ENCODE results near the gene TEX22.
"Not testable (repeated sequence)": the region's sequence is repeated elsewhere in the genome, so short reads cannot be mapped to it uniquely, and the experiment has no call there.

The TEX22 gene, protein sequence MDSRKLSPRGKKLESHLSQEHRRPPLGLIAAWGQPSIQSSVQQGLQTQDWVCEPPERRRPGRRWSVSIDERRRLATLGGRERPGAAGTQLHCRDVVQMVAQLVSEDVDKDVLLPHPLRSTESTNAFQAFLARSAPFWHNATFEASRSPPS

DNA sequence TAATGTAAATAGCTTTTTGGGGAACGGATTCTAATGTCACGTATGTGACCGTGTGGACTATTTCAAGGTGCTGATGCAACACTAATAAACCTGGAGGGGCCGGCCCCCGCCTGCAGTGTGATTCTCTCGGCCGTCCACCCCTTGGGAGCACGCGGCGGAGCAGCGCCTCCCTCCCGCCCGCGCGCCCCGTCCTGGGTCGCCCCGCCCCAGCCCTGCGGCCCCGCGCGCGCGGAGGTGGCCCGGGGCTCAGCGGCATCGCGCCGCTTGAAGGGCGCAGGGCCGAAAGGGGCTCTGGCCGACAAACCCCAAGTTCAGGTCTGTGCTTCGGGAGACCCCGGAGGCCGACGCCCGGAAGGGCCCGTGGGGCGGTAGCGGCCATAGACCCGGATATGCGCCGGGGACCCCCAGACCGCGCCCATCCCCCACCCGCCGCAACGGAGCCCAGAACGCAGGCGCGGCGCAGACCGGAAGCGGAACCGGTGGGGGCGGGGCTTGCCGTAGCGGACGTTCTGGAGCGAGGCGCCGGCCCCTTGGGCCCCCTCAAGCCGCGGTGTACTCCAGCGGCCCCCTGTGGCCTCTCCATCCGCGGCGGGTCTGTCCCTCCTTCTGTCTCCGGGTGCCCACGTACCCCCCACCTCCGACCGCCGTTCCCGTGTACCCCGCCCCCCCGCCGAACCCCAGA, at the start of gene TEX22:
TEX22 (plus strand) TSS at position 495 of the 682 bp plus-strand sequence. CDS start 803 bp downstream, outside the sequence.
- peak; percentile 76 to 90 for DNase-seq

DNA sequence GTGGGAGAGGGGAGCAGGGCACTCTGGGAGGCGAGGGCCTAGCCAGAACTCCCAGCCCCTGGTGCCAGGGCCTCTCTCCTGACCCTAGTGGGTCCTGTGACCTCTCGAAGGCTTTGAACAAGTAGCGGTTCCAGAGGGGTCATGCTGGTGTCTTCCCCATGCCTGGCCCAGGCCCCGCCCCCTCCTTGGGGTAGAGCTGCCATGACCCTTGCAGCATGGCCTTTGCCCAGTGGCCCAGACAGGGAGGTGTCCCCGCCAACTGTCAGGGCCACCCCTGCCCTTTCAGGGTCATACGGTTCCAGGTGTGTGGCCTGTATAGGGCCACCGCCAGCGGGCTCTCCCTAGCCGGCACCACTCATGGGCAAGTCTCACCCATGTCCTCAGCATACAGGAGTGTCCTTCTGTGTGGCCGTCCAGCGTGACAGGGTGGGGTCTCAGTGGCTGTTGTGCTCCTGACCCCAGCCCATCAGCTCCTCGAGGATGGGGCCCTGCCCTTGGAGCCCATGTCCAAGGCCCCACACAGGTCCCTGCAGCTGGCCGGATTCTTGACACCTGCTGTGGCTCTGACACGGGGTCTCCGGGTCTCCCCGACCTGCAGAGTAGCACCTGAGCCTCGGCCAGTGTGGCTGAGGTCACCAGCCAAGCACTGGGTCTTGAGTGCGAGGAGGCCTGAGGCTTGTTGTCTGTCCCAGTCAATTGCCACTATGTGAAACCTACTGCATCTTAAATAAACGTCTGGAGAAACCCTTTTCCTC, 49.2 kb upstream of the TEX22 start:
- DNase-seq: no peak

DNA sequence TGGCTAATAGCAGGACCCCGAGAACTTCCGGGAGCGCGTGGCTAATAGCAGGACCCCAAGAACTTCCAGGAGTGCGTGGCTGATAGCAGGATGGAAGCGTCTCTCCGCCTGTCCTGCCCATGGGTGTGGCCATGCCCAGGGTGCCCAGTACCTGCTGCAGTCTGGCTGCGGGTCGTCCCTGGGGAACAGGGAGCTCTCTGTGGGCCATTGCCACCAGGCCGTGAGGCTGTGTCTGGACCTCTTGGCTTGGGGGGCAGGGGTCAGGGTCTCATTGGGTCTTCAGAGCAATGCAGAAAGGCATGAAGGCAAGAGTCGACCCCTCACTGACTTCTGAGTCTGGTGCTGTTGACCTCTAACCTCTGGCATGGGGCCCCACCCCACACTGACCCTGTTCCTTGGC, 48.3 kb upstream of the TEX22 start:
- no peak for DNase-seq

DNA sequence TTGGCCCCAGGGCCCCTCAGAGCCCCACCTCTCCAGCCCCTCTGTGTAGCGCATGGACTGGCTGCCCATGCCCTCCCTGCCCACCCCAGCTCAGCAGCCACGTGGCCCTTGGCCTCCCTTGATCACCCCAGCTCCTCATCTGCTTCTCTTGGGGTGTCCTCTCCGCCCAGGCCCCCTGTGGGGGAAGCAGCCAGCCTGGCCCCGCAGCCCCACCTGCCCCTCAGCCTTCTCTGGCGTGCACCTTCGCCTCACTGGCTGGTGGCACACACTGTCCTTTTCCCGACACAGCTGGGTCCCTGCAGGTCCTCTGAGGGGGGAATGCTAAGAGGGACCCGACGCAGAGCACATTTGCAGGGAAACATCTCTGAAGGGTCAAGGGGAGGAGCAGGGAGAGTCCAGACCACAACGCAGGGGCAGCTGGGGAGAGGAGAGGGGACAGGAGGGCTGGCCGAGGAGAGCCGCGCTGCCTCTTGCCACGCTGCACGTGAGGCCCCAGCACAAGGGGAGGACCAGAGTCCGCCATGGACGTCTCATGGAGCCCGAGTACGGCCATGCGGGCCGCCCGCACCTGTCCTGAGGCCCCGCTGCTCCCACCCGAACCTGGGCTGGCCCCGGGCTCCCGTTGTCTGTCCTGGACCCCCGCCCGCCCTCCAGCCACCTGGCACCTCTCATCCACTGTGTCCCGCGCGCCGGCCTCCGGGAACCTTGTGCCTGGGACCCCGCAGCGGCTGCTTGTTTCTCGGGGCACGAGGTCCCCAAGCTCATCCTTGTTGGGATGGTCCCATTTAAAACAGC, 47.7 kb upstream of the TEX22 start:
- no peak for DNase-seq

DNA sequence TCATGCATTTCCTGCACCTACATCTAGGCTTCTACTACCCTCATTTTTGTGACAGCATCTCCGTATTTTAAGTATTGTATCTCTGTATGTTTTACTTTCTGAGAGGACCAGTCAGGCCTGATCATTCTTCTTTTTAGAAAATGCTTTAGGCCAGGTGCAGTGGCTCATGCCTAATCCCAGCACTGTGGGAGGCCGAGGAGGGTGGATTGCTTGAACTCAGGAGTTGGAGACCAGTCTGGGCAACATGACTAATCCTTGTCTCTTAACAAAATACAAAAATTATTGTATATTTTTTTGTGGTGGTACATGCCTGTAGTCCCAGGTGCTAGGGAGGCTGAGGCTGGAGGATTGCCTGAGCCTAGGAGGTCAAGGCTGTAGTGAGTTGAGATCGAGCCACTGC, 46.9 kb upstream of the TEX22 start:
- DNase-seq: no peak

DNA sequence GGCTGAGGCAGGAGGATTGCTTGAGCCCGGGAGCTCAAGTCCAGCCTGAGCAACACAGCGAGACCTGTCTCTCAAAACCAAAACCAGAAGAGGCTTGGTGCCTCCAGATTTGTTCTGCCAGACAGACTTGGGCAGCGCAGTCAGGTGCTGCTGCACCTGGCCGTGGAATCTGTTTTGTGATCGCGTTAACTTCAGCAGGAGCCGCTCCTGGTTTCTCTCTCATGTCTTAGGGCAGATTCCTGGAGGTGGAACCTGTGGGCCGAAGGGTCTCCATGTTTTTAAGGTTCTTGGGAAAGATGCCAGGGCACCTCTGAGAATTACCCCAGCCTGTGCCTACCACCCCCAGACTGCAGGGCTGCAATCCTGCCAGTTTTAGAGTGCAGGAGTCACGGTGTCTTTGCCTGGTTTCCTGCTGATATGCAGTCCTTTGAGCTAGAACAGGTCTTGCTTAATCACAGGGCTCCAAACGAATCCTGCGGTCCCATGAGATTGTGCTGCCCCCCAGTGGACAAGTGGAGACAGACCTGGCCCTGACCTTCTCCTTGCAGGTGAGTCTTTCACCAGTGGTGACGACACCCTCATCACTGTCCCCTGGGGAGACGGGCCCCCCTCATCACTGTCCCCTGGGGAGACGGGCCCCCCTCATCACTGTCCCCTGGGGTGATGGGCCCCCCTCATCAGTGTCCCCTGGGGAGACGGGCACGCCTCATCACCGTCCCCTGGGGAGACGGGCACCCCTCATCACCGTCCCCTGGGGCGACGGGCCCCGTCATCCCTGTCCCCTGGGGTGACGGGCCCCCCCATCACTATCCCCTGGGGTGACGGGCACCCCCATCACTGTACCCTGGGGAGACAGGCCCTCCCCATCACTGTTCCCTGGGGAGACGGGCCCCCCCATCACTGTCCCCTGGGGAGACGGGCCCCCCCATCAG, 46.2 kb upstream of the TEX22 start:
- DNase-seq: peak; percentile 91 to 94

DNA sequence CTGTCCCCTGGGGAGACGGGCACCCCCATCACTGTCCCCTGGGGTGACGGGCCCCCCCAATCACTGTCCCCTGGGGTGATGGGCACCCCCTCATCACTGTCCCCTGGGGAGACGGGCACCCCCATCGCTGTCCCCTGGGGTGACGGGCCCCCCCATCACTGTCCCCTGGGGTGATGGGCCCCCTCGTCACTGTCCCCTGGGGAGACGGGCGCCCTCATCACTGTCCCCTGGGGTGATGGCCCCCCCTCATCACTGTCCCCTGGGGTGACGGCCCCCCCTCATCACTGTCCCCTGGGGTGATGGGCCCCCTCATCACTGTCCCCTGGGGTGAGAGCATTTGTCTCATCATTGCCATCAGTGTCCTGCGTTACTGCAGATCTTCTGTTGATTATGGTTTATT, 45.2 kb upstream of the TEX22 start:
- DNase-seq: no peak

DNA sequence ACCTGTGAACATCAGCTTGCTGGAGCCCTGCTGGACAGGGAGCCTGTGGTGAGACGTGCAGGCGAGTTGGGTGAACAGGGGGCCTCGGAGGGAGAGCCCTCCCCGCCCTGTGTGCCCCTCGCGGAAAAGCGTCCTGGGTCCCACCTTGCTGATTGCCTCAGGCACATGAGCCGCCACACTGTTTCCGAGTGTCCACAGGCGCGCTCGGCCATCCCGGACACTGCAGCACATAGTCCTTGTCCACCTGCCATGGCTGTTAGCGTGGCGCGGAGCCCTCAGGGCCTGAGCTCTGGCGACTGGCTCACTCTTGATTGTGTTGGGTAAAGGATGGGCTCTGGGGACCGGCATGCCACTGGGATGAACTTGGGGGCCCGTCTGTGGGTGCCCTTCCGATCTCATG, 43.8 kb upstream of the TEX22 start:
- DNase-seq: no peak

DNA sequence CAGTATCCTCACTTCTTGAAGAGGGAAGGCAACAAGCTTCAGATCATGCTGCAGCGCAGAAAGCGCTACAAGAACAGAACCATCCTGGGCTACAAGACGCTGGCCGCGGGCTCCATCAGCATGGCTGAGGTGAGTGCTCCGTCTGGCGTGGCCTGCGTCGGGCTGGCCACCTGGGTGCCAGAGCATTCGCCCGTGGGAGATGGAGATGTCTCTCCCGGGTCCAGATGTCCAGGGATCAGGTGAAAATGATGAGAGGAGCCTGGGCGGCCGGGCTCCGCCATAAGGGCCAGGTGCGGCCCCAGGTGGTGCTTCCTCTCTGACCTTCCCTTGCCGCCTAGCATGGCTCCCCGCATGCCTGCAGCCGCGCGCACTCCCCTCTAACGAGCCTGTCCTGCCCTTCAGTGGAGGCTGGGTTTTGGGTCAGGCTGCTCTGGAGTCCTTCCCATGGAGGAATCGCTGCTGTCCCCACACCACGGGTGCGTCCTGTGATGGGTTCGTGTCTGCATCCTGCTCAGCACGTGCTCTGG, 43.2 kb upstream of the TEX22 start:
- DNase-seq: no peak

DNA sequence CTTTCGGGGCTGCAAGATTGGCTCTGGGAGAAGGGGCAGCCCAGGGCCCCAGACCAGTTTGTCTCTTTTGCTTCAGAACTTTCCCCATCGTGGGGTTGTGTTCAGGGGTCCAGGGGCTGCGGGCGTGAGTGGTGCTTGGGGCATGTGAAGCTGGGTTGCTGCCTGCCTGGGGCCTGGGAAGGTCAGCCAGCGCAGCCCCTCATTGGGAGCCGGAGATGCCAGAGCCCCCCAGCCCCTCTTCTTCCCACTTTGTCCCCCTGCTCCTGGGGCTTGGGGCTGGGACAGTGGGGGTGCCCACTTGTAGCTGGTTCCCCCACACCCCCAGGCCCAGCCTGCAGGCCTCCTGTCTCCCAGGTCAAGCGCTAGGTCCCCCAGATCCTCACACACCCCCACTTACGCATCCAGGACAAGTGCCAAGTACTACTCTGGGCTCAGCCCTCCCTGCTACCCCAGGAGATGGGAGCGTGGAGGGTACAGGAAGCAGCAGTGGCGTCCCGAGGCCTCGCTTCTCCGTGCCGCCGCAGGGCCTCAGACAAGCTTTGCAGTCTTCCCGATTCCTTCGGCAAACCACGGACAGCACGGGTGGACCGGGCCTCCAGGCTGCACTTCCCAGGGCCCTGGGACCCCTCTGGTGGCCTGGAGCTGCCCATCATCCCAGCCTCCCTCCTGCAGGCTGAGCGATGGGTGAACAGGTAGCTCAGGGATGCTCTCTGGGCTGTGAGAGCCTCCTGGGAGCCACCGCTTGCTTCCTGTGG, 42.3 kb upstream of the TEX22 start:
- DNase-seq: no peak

DNA sequence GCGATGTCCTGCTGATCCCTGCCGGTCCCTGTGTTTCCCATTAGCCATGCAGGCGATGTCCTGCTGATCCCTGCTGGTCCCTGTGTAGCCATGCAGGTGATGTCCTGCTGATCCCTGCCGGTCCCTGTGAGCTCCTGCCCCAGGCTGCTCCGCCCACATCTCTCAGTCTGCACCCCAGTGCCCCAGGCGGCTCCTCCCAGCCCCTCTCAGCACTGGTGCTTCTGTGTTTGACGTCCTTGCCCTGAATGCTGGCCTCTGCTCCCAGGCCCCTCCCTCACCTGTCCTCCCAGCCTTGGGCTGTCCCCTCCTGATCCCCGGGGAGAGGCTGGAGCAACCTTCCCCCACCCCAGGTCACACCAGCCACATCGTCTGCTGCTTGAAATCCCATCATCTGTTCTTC, 41.4 kb upstream of the TEX22 start:
- no peak for DNase-seq

DNA sequence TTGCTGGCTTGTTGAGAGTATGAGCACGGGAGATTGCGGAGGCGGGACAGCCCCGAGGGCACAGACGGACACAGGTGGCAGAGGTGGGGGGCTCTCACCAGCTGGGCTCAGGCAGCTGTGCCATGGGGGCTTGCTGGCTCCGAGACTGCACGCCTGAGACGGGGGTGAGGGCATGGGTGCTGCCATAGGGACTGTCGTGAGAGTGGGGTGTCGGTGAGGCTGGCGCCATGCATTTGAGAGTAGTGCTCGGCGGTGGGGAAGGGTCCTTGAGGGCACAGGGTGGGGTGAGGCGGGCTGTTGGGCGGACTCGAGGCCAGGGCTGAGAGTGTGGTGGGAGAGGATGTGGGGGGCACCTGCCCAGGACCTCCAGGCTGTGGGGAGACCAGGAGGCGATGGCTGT, 40.7 kb upstream of the TEX22 start:
- no peak for DNase-seq

DNA sequence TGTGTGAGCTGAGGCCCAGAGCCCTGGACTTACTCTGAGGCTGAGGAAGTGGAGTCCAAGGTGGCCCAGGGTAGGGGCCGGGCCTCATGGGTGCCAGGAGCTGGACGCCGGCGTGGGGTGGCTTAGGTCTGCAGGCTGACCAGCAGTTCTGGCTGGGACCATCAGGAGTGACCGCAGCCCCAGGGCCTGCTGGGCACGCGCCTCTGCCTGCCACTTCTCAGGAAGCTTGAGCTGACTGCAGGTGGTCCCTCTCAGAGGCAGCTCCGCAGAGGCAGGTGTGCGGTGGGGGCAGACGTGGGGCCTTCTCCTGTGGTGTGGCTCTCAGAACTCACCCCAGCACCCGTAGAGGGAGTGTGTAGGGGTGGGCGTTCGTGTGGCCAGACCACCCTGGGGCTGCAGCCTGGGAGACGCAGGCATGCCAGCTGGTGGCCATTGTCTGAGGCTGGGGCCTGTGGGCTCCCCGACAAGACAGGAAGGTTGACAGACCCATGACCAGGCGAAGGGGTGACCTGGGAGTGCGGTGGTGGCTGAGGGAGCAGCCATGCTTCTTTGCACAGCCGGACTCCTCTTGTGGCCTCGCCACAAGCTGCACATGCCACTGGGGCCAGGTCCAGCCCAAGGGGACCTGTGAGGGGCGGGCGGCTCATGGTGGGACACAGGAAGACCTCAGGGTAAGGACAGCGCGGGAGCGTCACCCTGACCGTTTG, 40.0 kb upstream of the TEX22 start:
- DNase-seq: no peak

DNA sequence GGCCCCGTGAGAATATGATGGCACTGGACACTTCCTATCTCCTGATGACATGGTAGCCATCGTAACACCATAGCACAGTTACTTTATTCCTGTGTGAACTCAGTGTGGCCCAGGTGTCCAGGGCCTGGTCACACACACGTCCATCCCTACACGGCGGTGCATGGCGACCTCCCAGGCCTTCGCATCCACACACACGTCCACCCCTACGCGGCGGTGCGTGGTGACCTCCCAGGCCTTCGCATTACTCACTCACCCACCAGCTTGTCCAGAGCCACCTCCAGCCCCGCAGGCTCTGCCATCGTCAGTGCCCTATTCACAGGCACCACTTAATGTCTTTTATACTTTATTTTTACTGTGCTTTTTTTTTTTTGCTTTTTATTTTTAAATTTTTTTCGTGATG, 39.4 kb upstream of the TEX22 start:
- no peak for DNase-seq

DNA sequence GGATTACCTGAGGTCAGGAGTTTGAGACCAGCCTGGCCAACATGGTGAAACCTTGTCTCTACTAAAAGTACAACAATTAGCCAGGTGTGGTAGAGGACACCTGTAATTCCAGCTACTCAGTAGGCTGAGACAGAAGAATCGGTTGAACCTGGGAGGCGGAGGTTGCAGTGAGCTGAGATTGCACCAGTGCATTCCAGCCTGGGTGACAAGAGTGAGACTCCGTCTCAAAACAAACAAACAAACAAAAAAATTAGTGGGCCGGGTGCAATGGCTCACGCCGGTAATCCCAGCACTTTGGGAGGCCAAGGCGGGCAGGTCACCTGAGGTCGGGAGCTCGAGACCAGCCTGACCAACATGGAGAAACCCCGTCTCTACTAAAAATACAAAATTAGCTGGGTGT, 36.9 kb upstream of the TEX22 start:
- DNase-seq: not testable (repeated sequence)

DNA sequence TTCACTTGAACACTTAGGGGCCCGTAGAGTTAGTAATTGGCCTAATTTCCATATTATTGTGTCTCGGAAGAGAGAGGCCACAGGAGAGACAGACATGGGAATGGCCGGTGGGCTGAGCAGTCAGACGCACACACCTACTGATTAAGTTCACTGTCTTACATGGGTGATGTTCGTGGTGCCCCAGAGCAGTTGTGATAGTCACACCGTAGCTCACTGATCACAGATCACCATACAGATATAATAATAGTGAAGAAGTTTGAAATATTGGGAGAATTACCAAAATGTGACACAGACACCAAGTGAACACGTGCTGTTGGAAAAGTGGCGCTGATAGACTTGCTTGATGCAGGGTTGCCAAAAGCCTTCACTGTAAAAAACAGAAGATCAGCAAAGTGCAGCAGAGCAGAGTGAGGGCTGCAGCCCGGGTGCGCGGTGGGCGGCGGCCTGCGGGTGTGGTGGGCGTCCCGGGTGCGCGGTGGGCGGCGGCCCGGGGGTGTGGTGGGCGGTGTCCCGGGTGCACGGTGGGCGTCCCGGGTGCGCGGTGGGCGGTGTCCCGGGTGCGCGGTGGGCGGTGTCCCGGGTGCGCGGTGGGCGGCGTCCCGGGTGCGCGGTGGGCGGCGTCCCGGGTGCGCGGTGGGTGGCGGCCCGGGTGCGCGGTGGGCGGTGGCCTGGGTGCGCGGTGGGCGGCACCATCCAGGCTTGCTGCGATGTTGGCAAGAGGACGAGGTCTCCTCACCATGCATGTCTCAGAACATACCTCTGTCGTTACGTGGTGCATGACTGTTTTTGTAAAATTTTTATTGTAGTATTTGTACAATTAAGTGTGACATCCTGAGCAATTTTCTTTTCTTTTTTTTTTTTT, 34.3 kb upstream of the TEX22 start:
- DNase-seq: no peak

DNA sequence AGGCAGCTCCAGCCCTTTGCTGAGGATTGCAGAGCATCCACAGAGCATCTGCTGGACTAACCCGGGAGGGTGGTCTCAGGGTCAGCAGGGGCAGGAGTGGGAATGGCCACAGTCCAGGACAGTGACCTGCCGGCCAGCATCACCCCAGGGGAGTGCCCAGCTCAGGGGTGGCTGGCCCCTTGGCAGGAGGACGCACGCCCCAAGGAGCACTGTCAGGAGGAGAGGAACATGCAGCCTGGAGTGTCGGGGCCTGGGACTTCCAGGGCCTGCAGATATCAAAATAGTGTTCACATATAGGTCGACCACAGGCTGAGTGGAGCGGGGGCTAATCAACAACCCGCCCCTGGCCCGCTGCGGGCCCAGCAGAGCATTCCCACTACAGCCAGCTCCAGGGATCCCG, 33.2 kb upstream of the TEX22 start:
- DNase-seq: no peak

DNA sequence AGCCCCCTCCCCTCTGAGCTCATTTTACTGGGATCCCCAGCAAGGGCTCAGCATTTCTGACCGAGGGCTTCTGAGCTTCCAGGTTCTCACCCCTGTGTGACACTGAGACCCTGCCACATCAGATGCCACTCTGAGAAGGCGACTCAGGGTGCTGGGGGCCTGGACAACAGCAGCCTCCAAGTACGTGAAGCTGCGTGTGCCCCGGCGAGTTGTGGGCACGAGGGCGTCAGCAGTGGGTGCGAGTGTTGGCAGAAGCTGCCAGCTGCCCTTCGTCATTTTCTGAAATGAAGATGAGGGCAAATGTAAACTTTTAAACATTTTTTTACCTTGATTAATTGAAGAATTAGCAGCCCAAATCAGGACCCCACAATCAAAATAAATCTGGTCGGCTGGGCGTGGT, 32.7 kb upstream of the TEX22 start:
- no peak for DNase-seq

DNA sequence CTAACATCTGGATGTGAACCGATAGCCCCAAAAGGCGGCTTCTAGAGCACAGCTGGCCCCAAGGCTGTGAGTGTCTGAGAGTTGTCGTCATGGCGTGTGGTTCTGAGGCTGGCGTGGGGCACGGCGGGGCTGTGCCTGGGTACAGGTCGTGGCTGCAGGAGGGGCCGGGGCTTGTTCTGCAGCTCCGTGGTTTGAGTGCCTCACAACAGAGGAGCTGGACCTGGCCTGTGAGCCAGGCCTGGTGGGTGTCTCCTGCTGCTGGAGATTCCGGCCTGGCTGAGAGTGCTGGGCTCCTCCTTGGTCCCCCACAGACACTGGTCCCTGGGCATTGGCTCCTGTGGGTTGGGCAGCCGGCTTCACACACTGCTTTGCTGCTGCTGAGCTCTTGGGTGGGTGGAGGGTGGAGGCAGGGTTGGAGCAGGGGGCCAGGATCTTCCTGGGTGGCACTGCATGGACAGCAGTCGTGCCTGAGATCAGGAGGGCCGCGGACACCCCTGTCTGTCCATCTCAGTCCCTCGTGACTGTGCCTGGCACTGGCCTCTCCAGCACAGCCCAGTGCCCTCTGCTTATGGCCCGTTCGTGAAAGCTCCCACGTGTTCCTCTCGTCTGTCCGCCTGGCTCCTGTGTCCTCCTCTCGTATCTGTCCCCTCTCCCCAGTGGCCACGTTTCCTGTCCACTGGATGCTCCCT, 31.8 kb upstream of the TEX22 start:
- DNase-seq: no peak

Data from Kasumi-1 (cell line).